ENCODE data around the gene CBY1.

- TF ChIP-seq CTCF (IDR thresholded peaks at IDR 0.05) (no peak), RXRA (IDR thresholded peaks at IDR 0.05; ENCODE audit: borderline replicate concordance, low read depth) (no peak), TAF1 (IDR thresholded peaks at IDR 0.05; ENCODE audit: borderline replicate concordance, low read depth, low read length) (no peak), SMC3 (IDR thresholded peaks at IDR 0.05; ENCODE audit: low read depth, low read length) (no peak), RFX5 (IDR thresholded peaks at IDR 0.05; ENCODE audit: low read length) (no peak), MXI1 (IDR thresholded peaks at IDR 0.05; ENCODE audit: low read depth, low read length) (no peak), FOXM1 (IDR thresholded peaks at IDR 0.05; ENCODE audit: low read depth) (no peak), USF2 (IDR thresholded peaks at IDR 0.05; ENCODE audit: borderline replicate concordance, low read depth, low read length) (no peak), JUND (IDR thresholded peaks at IDR 0.05) (no peak)
- TF ChIP-seq, protein P1, sequence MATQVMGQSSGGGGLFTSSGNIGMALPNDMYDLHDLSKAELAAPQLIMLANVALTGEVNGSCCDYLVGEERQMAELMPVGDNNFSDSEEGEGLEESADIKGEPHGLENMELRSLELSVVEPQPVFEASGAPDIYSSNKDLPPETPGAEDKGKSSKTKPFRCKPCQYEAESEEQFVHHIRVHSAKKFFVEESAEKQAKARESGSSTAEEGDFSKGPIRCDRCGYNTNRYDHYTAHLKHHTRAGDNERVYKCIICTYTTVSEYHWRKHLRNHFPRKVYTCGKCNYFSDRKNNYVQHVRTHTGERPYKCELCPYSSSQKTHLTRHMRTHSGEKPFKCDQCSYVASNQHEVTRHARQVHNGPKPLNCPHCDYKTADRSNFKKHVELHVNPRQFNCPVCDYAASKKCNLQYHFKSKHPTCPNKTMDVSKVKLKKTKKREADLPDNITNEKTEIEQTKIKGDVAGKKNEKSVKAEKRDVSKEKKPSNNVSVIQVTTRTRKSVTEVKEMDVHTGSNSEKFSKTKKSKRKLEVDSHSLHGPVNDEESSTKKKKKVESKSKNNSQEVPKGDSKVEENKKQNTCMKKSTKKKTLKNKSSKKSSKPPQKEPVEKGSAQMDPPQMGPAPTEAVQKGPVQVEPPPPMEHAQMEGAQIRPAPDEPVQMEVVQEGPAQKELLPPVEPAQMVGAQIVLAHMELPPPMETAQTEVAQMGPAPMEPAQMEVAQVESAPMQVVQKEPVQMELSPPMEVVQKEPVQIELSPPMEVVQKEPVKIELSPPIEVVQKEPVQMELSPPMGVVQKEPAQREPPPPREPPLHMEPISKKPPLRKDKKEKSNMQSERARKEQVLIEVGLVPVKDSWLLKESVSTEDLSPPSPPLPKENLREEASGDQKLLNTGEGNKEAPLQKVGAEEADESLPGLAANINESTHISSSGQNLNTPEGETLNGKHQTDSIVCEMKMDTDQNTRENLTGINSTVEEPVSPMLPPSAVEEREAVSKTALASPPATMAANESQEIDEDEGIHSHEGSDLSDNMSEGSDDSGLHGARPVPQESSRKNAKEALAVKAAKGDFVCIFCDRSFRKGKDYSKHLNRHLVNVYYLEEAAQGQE (IDR thresholded peaks at IDR 0.05; ENCODE audit: low read depth, low read length), result no peak
- TF ChIP-seq, protein P2, sequence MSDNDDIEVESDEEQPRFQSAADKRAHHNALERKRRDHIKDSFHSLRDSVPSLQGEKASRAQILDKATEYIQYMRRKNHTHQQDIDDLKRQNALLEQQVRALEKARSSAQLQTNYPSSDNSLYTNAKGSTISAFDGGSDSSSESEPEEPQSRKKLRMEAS (IDR thresholded peaks at IDR 0.05; ENCODE audit: low read depth), result no peak
Observed at GRCh38 chr22:38629108-38629507, 27.3 kb upstream of the CBY1 start.

Data from SK-N-SH (cell line).